HG03196 (cell line): Measurements from ENCODE around the gene TWNK.

Experiments used
- ATAC-seq: cut with Tn5 transposase; IDR thresholded peaks from one replicate; pipeline ENCODE4 v1.9.1; 2021; ENCODE audit not compliant: unreplicated experiment

Gene TWNK

GRCh38 chr10:100996678-100997359, 9.5 kb downstream of the TWNK start:
- ATAC-seq: no peak

GRCh38 chr10:100997360-100998182, 10.2 kb downstream of the TWNK start:
- ATAC-seq: no peak

GRCh38 chr10:100998183-100998990, 11.0 kb downstream of the TWNK start:
- no peak for ATAC-seq

- ATAC-seq: peak; percentile 43
Observed at GRCh38 chr10:100998991-100999741, 11.8 kb downstream of the TWNK start.

- no peak for ATAC-seq
Observed at GRCh38 chr10:100999742-101000126, 12.4 kb downstream of the TWNK start, which contains the start of gene LZTS2. Gene LZTS2, plus strand, starts transcription at chr10:100999808. Its CDS starts 2,731 bp downstream, at chr10:101002539.

GRCh38 chr10:101000127-101000914, 13.0 kb downstream of the TWNK start:
- no peak for ATAC-seq

GRCh38 chr10:101000915-101001658, 13.7 kb downstream of the TWNK start:
- no peak for ATAC-seq

- no peak for ATAC-seq
Observed at GRCh38 chr10:101001659-101002035, 14.3 kb downstream of the TWNK start.

- no peak for ATAC-seq
Observed at GRCh38 chr10:101002456-101002855, 15.1 kb downstream of the TWNK start.

GRCh38 chr10:101003639-101004206, 16.4 kb downstream of the TWNK start:
- ATAC-seq: no peak

GRCh38 chr10:101005361-101005760, 18.0 kb downstream of the TWNK start:
- no peak for ATAC-seq

GRCh38 chr10:101005869-101006567, 18.7 kb downstream of the TWNK start:
- ATAC-seq: no peak

GRCh38 chr10:101006593-101007098, 19.3 kb downstream of the TWNK start:
- no peak for ATAC-seq

- no peak for ATAC-seq
Observed at GRCh38 chr10:101007099-101007711, 19.9 kb downstream of the TWNK start.

- ATAC-seq: no peak
Observed at GRCh38 chr10:101007915-101008822, 20.8 kb downstream of the TWNK start.

- ATAC-seq: no peak
Observed at GRCh38 chr10:101008823-101009423, 21.6 kb downstream of the TWNK start.
